ENCODE data around the gene CAD.

CAD gene

GRCh38 chr2:27284996-27285395, 67.8 kb downstream of the CAD start:
- no peak for DNase-seq

- no peak for DNase-seq
Observed at GRCh38 chr2:27285481-27285880, 68.3 kb downstream of the CAD start.

- DNase-seq = no peak
Observed at GRCh38 chr2:27288610-27289009, 71.4 kb downstream of the CAD start.

GRCh38 chr2:27290549-27290948, 73.4 kb downstream of the CAD start:
- DNase-seq = no peak

- no peak for DNase-seq
Observed at GRCh38 chr2:27291865-27292264, 74.7 kb downstream of the CAD start.

All from stimulated activated CD4-positive, alpha-beta T cell treated with anti-CD3 and anti-CD28 coated beads, Interleukin-2, amount 100 ng/mL, for 48 hours (primary cell).